HS-27A (cell line): ENCODE results near the gene CNTLN.
A peak's percentile ranks its signal among the peaks of the same experiment; 100 is the strongest.

Experiments used
- DNase-seq: peaks from one replicate; pipeline ENCODE4 v3.0.0-alpha.2; 2012; ENCODE audit warnings: low read depth, missing footprints

CNTLN gene, protein sequence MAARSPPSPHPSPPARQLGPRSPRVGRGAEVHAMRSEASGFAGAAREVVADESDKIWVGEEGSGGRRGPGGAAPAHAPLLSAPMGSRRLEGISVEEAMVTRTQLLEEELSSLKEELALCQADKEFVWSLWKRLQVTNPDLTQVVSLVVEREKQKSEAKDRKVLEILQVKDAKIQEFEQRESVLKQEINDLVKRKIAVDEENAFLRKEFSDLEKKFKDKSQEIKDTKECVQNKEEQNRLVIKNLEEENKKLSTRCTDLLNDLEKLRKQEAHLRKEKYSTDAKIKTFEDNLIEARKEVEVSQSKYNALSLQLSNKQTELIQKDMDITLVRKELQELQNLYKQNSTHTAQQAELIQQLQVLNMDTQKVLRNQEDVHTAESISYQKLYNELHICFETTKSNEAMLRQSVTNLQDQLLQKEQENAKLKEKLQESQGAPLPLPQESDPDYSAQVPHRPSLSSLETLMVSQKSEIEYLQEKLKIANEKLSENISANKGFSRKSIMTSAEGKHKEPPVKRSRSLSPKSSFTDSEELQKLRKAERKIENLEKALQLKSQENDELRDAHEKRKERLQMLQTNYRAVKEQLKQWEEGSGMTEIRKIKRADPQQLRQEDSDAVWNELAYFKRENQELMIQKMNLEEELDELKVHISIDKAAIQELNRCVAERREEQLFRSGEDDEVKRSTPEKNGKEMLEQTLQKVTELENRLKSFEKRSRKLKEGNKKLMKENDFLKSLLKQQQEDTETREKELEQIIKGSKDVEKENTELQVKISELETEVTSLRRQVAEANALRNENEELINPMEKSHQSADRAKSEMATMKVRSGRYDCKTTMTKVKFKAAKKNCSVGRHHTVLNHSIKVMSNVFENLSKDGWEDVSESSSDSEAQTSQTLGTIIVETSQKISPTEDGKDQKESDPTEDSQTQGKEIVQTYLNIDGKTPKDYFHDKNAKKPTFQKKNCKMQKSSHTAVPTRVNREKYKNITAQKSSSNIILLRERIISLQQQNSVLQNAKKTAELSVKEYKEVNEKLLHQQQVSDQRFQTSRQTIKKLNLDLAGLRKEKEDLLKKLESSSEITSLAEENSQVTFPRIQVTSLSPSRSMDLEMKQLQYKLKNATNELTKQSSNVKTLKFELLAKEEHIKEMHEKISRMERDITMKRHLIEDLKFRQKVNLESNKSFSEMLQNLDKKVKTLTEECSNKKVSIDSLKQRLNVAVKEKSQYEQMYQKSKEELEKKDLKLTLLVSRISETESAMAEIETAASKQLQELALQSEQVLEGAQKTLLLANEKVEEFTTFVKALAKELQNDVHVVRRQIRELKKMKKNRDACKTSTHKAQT (N-terminal part only)

GRCh38 chr9:17134396-17135294, at the start of gene CNTLN:
Gene CNTLN (plus strand): TSS chr9:17135040. CDS start chr9:17135066, 26 bp downstream.
- DNase-seq: peak; percentile 79

DNA sequence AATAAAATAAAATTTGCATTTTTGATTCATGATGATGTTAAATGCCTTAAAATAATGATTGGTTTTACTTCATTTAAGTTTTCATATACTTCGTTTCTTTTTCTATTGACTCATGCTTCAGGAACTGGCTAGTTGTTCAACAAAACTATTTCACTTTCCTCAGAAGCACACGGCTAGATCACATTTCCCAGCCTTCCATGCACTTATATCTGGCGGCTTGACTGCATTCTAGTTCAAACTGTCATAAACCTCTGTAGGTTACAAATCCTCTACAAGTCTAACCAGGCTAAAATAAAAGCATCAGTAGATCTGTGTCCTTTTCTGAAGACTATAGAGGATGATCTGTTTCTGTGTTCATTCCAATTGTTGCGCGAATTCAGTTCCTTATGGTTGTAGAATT, 46.3 kb upstream of the CNTLN start:
- DNase-seq: no peak

GRCh38 chr9:17090041-17090440, 44.8 kb upstream of the CNTLN start:
- DNase-seq: no peak

DNA sequence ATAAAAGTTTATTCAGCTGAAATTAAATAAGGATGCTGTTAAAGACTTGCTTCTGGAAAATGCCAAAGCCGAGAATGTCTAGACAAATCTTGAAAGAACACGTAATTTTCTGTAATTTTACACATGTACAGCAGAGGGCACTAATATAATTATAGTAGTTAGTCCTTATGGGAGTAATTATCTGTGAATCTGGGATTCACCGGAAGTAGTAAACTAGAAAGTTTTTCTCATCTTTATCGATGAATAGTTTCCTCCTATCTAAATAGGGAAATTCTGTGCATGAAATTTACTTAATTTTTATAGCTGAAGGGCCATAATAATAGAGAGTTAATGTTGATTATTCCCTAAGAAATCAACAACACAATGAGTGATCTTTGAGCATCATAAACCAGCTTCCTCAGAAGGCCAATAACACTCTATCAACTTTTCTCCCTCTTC, 18.4 kb upstream of the CNTLN start:
- DNase-seq: no peak

- no peak for DNase-seq
These were observed 17.5 kb upstream of the CNTLN start for GRCh38 chr9:17117372-17117771.

- DNase-seq: no peak
These were observed 14.6 kb upstream of the CNTLN start for GRCh38 chr9:17120203-17120602.

DNA sequence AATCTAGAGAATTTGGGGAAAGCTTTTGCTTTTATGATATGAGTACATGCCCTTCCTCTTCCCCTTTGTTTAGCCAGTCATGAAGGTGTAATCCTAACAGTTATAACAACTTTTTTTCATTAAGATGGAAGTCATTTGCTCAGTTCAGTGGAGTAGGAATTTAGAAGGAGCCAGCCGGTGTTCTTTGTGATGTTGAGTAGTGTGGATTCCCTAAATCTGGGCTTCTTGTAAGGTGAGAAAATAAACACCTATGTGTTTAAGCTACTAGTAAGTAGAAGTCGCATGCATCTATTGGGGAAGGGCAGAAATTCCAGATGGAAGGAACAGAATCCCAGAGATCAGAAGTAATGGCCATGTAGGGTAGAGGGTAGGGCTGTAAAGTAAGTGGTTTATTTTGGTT, 13.6 kb upstream of the CNTLN start:
- no peak for DNase-seq

DNA sequence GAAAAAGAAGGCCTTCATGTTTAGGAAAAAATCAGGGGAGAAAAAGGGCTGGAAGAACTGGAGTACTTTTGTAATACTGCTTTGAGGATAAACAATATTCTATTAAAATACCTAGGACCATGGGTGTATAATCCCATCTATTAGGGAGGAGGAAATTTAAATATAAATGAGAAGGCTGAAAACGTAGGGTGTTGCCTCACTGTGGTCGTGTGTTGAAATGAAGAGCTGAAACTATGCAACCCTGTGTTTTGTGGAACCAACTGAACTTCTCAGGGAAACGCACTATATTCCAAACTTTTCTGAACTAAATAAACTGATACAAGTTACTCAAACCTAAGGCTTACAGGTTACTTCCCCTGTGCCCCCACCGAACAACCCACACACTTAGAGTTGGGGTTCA, 4.5 kb upstream of the CNTLN start:
- no peak for DNase-seq

DNA sequence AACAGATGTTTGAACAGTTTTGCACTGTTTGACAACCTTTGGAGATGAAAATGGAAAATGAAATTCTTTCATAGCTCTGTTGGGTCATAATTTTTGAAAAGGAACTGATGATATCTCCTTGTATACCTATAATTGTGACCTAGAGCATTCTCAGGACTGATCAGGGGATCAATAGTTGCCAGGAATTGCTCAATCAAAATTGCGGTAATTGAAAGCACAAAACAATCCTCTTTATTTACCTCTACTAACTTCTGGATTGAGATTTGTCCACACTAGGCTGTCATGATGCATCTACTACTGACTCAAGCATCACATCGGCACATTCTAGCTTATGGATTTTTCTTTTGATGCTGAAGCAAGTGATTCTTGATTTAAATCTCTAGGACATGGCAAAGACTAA, 4.1 kb upstream of the CNTLN start:
- DNase-seq: no peak

DNA sequence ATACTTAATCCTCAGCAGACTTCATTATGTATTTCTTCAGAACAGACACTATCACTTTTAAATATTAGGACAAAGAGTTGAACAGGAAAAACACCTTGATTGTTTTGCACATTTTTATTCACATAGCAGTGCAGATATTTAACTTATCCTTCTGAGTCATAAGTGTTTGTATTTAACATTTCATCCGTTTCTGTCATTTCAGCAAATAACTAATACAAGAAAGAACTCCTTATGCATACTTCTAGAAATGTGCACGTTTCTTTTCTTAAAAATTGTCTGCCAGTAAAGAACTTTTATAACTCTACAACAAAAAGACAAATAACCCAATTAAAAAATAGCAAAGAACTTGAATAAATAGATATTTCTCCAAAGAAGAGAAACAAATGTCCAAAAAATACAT, 3.3 kb upstream of the CNTLN start:
- DNase-seq: no peak

- DNase-seq: peak; percentile 17
These were observed 688 bp downstream of the CNTLN start for GRCh38 chr9:17135295-17136160.

- no peak for DNase-seq
These were observed 2.7 kb downstream of the CNTLN start for GRCh38 chr9:17137566-17137965.

GRCh38 chr9:17138503-17138902, 3.7 kb downstream of the CNTLN start:
- DNase-seq: no peak

- no peak for DNase-seq
These were observed 5.6 kb downstream of the CNTLN start for GRCh38 chr9:17140418-17140817.

DNA sequence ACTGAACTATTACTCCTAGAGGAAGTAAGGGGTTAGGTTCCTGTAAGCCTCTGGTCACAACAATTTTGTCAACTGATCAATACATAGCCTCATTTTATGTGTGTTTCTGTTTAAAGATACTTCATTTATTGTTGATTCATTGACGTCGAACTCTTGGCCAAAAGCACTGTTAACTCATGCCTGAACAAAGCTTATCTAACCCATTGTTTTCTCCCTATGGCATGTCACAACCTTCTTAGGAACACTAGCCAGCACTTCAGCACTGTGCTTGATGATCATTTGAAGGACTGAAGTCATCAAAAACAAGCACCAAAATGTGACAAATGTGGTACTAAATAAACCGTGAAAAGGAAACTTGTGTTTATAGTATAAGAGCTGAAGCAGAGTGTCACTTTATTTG, 13.5 kb downstream of the CNTLN start:
- DNase-seq: no peak

DNA sequence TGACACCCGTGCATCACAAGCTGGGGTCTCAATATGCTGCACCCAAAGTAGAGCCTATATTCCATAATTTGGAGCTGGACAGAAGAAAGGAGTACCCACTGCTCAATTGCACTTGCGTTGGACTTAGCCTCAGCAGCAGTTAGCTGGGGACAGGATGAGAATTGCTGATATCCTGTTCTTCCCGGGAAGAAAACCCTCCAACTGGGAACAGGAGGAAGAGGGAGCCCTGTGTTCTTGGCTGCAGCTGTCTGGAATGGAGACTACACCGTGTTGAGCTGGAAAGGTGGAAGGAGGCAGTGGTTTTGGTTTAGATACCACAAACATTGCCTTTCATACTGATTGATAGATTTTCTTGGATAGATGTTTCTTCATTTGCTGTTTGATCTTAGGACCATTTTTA, 24.6 kb downstream of the CNTLN start:
- DNase-seq: no peak

DNA sequence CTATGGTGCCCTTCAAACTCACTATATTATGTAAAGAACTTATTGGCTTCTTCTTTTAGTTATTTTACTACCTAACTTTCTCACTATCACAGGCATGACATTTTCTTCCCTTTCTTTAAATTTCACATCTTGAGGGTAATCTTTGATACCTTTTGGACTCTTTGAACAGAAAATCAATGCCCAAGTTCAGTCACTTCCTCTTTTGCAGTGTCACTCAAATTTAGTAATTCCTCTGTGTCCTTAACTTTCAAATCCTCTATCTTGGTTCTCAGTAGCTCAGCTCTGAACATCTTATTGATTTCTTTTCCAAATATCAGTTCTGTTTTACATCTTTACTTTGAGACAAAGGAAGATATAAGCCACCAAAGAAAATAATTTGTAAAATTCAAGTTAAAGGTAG, 25.5 kb downstream of the CNTLN start:
- no peak for DNase-seq

DNA sequence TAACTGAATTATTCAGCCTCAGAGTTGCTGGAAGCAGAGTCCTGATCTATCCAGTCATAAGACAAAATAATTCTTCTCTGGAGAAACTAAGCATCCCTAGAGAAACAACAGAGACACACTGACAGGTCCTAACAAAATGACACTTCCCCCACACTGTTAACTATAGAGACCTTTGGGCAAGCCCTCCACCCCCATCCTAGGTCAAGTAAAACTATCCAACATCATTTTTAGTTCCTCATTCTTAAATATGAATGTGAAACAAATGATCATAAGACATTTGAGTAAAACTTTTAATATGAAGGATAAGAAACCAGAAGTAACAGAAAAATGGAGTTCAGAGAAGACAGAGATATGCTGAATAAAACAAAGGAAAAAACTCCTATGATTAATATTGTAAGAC, 30.9 kb downstream of the CNTLN start:
- no peak for DNase-seq

DNA sequence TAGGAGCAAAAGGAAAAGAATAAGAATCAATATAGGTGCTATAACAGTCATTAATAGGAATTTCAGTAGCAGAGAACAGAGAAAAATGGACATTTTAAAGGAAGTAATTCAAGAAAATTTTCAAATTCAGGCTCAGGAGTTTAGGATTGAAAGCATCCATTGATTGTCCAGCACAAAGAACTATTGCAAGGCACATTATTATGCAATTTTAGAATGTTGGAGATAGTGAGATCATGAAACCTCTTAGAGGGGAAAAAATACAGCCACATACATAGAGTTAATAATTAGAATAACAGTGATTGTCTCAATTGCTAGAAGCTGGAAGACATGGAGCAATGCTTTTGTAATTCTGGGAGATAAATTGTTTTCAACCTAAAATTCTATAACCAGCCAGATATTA, 31.5 kb downstream of the CNTLN start:
- DNase-seq: no peak
